HFFc6 (cell line): Measurements from ENCODE around the gene TALDO1. TPM values are rescaled to one million over a fixed set of nuclear protein-coding genes. Genes with fewer than 3 reads are reported as not detected.

Experiments
- DNase-seq: peaks from one replicate; pipeline ENCODE4 v3.0.0-alpha.2; 2018
- H3K27ac Mint-ChIP-seq: 2 replicates; pipeline ENCODE4 v1.8.0; 2020; ENCODE audit warnings: mild to moderate bottlenecking, mixed read lengths
- H3K27me3 Mint-ChIP-seq: 2 replicates; pipeline ENCODE4 v1.8.0; 2021; ENCODE audit warnings: mild to moderate bottlenecking, moderate library complexity, mixed read lengths; ENCODE audit not compliant: insufficient read depth
- H3K36me3 Mint-ChIP-seq: 2 replicates; pipeline ENCODE4 v1.8.0; 2021; ENCODE audit warnings: low read depth, mixed read lengths
- H3K4me1 Mint-ChIP-seq: 2 replicates; pipeline ENCODE4 v1.8.0; 2020; ENCODE audit warnings: low read depth, mixed read lengths
- H3K4me3 Mint-ChIP-seq: 2 replicates; pipeline ENCODE4 v1.8.0; 2020; ENCODE audit warnings: mild to moderate bottlenecking, moderate library complexity, mixed read lengths
- H3K9me3 Mint-ChIP-seq: 2 replicates; pipeline ENCODE4 v1.8.0; 2020; ENCODE audit warnings: mild to moderate bottlenecking, mixed read lengths
- CTCF ChIP-seq: fragments of 200-600 bp; sonication (generic); IDR thresholded peaks from 2 replicates; pipeline ENCODE4 v1.5.0; 2021; ENCODE audit warnings: antibody characterized with exemption, mild to moderate bottlenecking
- total RNA-seq, 6 experiments: library from RNA; stranded (reverse); fragmentation: NEBNext Ultra II Directional; extraction: Animal tissue kit (Norgen Biotek cat#: 25700); gene quantifications; 2 replicates in 1 of 6; 3 replicates in 5 of 6; pipeline ENCODE4 v1.2.3, GENCODE V29; 2021

Gene TALDO1
- total RNA-seq, 6 experiments from 2014 or later = 230 to 351 (median 300) TPM

- H3K27me3 Mint-ChIP-seq = peaks cover 3% of the 10 kb centered on the region; the same call in 1 of the 2 replicates
- no peak for TF ChIP-seq CTCF
- DNase-seq = no peak
- H3K9me3 Mint-ChIP-seq = no peaks in the 10 kb centered on the region
- peaks cover 8% of the 10 kb centered on the region; the same call in 1 of the 2 replicates for H3K4me1 Mint-ChIP-seq
- no peak overlapping the region for H3K4me3 Mint-ChIP-seq
- no peaks in the 10 kb centered on the region for H3K36me3 Mint-ChIP-seq
- H3K27ac Mint-ChIP-seq = peak overlapping the region; percentile 42; the same call in 1 of the 2 replicates
Observed at GRCh38 chr11:726278-727220, 20.7 kb upstream of the TALDO1 start.

DNA sequence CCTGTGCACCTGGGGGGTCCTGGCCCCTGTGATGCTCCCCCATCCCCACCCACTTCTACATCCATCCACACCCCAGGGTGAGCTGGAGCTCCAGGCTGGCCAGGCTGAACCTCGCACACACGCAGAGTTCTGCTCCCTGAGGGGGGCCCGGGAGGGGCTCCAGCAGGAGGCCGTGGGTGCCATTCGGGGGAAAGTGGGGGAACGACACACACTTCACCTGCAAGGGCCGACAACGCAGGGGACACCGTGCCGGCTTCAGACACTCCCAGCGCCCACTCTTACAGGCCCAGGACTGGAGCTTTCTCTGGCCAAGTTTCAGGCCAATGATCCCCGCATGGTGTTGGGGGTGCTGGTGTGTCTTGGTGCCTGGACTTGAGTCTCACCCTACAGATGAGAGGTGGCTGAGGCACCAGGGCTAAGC, 20.0 kb upstream of the TALDO1 start:
- DNase-seq = no peak
- no peaks in the 10 kb centered on the region for H3K36me3 Mint-ChIP-seq
- H3K4me3 Mint-ChIP-seq = no peak overlapping the region
- peak overlapping the region; percentile 42; the same call in 1 of the 2 replicates for H3K27ac Mint-ChIP-seq
- H3K4me1 Mint-ChIP-seq = peaks cover 8% of the 10 kb centered on the region; the same call in 1 of the 2 replicates
- peaks cover 3% of the 10 kb centered on the region; the same call in 1 of the 2 replicates for H3K27me3 Mint-ChIP-seq
- H3K9me3 Mint-ChIP-seq = no peaks in the 10 kb centered on the region
- TF ChIP-seq CTCF = no peak

DNA sequence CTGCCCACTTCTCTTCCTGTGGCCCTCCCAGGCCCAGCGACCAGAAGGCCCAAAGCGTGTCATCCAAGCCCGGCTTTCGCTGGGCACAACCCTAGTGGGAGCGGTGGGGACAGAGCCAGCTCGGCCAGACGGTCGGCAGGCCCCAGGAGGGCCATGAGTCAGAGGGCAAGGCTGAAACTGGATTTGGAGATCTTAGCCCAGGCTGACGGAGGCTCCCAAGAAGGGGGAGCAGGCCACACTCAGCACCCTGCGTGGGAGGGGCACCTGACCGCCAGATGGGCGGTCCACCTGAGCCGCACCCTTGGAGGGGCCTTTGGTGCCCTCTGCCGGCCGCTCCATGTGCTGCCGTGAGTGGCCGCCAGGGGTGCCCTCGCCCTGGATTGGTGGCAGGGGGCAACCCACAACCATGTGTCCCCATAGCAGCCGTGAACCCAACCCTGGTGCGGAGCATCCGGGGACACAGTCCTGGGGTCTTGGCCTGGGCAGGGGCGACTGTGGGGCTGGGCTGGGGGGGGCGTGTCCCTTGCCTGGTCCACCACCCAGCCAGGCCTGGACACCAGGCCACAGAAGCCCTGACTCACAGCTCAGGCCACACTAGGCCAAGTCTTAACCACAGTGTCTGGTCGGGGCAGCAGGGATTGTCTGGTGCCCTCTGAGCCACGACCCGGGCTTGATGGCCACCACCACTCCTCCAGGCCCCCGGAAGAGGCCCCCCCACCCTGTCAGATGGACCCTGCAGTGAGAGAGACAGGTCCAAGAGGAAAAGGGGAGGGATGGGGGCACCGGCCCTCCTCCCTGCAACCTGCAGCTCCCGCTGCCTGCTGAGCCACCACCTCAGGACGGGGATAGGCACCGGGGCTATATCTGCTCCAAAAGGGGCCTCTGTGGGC, 19.2 kb upstream of the TALDO1 start:
- peak; percentile 99 for TF ChIP-seq CTCF
- DNase-seq = peak; percentile 93
- H3K4me1 Mint-ChIP-seq = peaks cover 8% of the 10 kb centered on the region; the same call in 1 of the 2 replicates
- H3K27ac Mint-ChIP-seq = peak overlapping the region; percentile 42
- no peaks in the 10 kb centered on the region for H3K36me3 Mint-ChIP-seq
- no peak overlapping the region for H3K4me3 Mint-ChIP-seq
- H3K9me3 Mint-ChIP-seq = no peaks in the 10 kb centered on the region
- H3K27me3 Mint-ChIP-seq = peaks cover 7% of the 10 kb centered on the region

GRCh38 chr11:728901-729491, 18.3 kb upstream of the TALDO1 start:
- H3K9me3 Mint-ChIP-seq = no peaks in the 10 kb centered on the region
- H3K4me3 Mint-ChIP-seq = no peak overlapping the region
- peak overlapping the region; percentile 13; the same call in 1 of the 2 replicates for H3K27ac Mint-ChIP-seq
- peaks cover 5% of the 10 kb centered on the region for H3K27me3 Mint-ChIP-seq
- no peak for DNase-seq
- H3K4me1 Mint-ChIP-seq = peaks cover 8% of the 10 kb centered on the region; the same call in 1 of the 2 replicates
- TF ChIP-seq CTCF = no peak
- no peaks in the 10 kb centered on the region for H3K36me3 Mint-ChIP-seq

- Mint-ChIP-seq H3K4me1 (peaks cover 8% of the 10 kb centered on the region; the same call in 1 of the 2 replicates), H3K4me3 (no peak overlapping the region), H3K36me3 (no peaks in the 10 kb centered on the region), H3K27me3 (peaks cover 10% of the 10 kb centered on the region), H3K27ac (no peak overlapping the region), H3K9me3 (no peaks in the 10 kb centered on the region)
- no peak for DNase-seq
- TF ChIP-seq CTCF = no peak
Observed at GRCh38 chr11:729492-730074, 17.7 kb upstream of the TALDO1 start.
